Stimulated activated effector memory CD8-positive, alpha-beta T cell treated with anti-CD3 and anti-CD28 coated beads, Interleukin-12 subunit alpha, Interleukin-12 subunit beta, amount 100 ng/mL, for 72 hours (primary cell): ENCODE data around the gene PNMA8C.
"Not testable (repeated sequence)": the region's sequence is repeated elsewhere in the genome, so short reads cannot be mapped to it uniquely, and the experiment has no call there.

ENCODE experiments used
- ATAC-seq: fragments of 150-1000 bp; cut with Tn5 transposase; 2 replicates; pipeline ENCODE4 v1.10.0; 2021
- DNase-seq, 2 donors: peaks; one replicate each; pipeline ENCODE4 v3.0.0; 2021 to 2022; ENCODE audit warnings: low spot score in 2 of 2
- H3K27ac Mint-ChIP-seq: one replicate; pipeline ENCODE4 v1.8.0; 2022; ENCODE audit warnings: mild to moderate bottlenecking, mixed read lengths
- H3K36me3 Mint-ChIP-seq: one replicate; pipeline ENCODE4 v1.8.0; 2022; ENCODE audit warnings: mild to moderate bottlenecking, mixed read lengths
- H3K4me1 Mint-ChIP-seq: one replicate; pipeline ENCODE4 v1.8.0; 2022; ENCODE audit warnings: mixed read lengths
- H3K4me3 Mint-ChIP-seq: one replicate; pipeline ENCODE4 v1.8.0; 2022; ENCODE audit warnings: mild to moderate bottlenecking, mixed read lengths
- H3K9me3 Mint-ChIP-seq: one replicate; pipeline ENCODE4 v1.8.0; 2022; ENCODE audit warnings: mixed read lengths

The PNMA8C gene

DNA sequence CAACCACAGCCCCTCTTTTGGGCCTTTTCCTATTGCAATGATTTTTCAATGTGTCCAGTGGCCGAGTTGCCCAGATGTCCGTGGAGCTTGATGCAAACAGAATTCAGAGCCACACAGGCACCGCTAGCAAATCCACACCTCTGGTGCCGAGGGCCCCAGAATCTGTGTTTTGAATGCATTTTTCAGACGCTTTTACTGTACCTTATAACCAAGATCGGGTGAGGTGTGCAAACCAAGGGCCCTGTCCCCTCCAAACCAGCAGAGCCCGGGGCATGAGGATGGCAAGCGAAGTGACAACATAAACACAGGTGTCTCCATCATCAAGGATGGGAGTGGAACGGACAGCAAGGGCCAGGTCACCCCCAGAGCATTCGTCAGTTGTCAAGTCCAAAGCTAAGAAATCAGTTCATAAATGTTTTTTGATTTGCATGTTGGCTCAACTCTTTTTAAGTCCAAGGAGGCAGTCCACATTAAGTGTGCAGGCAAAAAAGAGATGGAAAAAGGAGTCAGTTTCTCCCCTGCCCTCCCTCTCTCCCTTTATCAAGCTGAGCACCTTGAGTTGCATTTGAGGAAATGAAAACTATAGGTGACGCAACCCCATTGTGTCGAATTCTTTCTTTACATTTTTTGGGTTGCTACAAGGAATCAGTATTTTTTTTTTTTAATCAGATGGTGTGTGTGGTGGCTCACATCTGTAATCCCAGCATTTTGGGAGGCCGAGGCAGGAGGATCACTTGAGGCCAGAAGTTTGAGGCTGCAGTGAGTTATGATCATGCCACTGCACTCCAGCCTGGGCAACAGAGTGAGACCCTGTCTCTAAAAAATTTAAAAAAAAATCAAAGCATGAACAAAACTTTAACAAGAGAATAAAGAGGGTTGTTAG is 18.3 kb downstream of the PNMA8C start:
- Mint-ChIP-seq H3K9me3 (no peaks in the 10 kb centered on the region), H3K4me3 (no peak overlapping the region), H3K27ac (no peak overlapping the region), H3K36me3 (no peaks in the 10 kb centered on the region), H3K4me1 (peaks cover 28% of the 10 kb centered on the region)
- DNase-seq, result no peak
- ATAC-seq, result no peak

DNA sequence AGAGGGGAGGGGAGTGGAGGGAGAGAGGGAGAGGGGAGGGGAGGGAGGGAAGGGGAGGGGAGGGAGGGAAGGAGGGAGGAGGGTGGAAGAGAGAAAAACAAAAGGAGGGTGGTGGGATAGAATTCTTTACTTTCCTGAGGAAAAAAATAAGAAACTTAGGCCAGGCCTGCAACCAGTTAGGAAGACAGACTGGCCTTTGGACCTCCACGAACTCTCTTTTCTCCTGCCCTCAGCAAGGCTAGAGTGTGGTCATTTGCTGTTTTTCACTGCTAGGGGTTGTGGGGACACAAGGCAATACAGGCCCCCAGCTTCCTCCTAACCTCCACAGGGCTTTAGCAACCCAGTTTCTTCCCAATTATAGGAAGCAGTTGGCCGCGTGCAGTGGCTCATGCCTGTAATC is 19.5 kb downstream of the PNMA8C start:
- peaks cover 35% of the 10 kb centered on the region for H3K4me1 Mint-ChIP-seq
- DNase-seq, result no peak
- H3K9me3 Mint-ChIP-seq, result no peaks in the 10 kb centered on the region
- no peak overlapping the region for H3K4me3 Mint-ChIP-seq
- no peaks in the 10 kb centered on the region for H3K36me3 Mint-ChIP-seq
- ATAC-seq, result no peak
- no peak overlapping the region for H3K27ac Mint-ChIP-seq

DNA sequence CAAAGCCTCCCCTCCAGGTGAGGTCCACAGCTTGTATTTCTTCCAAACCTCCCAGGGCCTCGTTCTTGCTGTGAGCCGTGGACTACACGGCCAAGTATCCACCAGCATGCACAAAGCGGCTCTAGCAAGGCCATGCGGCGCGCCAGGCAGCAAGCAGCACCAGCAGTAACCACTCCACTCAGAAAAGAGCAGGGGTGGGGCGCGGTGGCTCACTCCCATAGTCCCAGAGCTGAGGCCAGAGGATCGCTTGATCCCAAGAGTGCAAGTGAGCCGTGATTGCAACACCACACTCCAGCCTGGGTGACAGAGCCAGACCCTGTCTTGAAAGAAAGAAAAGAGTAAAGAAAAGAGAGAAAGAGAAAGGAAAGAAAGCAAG is 20.1 kb downstream of the PNMA8C start:
- Mint-ChIP-seq H3K9me3 (no peaks in the 10 kb centered on the region), H3K36me3 (no peaks in the 10 kb centered on the region), H3K4me1 (peaks cover 40% of the 10 kb centered on the region), H3K4me3 (no peak overlapping the region), H3K27ac (no peak overlapping the region)
- no peak for DNase-seq
- no peak for ATAC-seq

DNA sequence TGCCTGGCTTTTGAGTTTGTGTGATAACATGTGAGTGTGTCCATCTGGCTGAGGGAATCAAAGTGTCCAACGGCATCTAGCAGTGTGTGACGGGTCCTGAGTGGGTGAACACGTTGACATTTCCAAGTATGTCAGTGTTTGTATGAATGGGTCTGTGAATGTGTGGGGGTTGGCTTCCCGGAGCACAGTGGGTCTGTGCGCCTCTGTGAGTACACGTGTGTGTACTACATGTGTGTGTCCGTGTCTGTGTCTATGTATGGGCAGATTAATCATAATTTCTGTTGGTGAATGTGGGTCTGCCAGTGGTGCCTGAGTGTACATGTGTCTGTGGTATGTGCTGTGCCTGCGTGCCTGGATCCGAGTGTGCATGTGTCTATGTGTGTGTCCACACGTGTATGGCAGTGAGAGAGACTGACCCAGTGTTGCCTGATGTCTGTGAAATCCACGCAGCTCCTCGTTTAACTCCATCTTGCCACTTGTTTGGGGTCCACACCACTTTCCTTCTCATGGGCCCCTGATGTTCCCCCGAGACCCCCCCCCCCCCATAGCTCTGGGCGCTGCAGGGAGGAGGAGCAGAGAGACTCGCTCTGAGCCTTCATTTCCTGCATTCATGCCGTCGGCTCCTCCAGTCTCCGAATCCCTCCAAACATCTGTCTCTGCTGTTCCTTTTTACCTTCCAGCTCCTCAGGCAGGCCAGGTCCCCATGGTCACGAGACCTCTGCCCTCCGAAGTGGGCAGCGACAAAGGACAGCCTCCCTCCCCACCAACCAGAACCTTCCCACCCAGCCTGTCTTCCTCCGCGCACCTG is 20.7 kb downstream of the PNMA8C start:
- ATAC-seq (no peak), DNase-seq (no peak)
- Mint-ChIP-seq H3K4me1 (peaks cover 42% of the 10 kb centered on the region), H3K9me3 (no peaks in the 10 kb centered on the region), H3K36me3 (no peaks in the 10 kb centered on the region), H3K27ac (peak overlapping the region; percentile 30), H3K4me3 (no peak overlapping the region)

DNA sequence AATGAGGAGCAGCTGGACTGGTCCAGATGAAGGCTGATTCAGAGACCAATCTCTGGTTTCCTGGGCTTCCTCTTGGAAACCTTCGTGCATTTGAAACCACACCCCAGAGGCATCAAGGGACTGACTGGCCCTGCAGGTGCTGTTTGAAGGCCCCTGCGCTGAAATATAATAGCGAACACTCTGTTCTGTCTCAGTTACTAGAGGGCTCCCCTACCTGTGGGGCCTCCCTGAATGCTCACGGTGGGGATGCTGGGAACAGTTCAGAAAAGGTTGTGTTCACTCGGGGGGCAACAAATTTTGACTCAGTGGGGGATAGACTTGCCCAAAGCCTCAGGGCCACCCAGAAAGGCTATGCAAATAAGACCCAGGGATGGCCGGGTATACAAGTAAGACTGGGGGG is 21.8 kb downstream of the PNMA8C start:
- no peaks in the 10 kb centered on the region for H3K9me3 Mint-ChIP-seq
- no peak overlapping the region for H3K27ac Mint-ChIP-seq
- DNase-seq, result no peak
- H3K4me3 Mint-ChIP-seq, result no peak overlapping the region
- no peak for ATAC-seq
- peaks cover 32% of the 10 kb centered on the region for H3K4me1 Mint-ChIP-seq
- no peaks in the 10 kb centered on the region for H3K36me3 Mint-ChIP-seq

DNA sequence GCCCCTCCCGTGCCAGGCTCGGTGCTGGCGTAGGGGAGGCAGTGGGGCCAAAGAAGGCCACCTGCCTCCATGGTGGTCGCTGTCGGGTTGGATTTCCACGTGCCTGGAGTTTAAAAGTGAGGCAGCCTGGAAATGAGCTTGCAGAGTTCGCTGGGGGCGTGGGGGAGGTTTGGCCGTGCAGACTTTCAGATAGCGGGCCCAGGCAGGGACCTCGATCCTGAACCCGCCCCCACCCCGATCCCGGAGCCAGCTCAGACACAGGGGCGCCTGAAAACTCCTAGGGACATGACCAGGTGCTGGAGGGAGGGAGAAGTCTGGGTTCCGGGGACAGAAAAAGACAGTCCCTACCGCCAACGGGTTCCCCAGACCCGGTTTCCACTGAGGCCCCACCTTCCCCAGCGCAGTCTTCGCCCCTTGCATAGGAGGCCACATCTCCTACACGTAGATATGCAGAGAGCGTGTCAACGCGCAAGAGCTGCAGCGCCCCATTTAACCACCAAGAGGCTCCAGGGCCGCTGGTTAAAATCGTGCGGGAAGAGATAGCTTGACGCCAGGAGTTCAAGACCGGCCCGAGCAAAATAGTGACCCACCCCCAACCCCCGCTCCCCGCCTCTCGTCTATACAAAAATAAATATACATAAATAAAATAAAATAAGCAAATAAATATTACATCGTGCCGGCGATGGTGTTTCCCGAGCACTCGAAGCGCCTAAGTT is 23.8 kb downstream of the PNMA8C start:
- H3K4me3 Mint-ChIP-seq, result peak overlapping the region; percentile 69
- peaks cover 27% of the 10 kb centered on the region for H3K4me1 Mint-ChIP-seq
- no peak overlapping the region for H3K27ac Mint-ChIP-seq
- H3K9me3 Mint-ChIP-seq, result no peaks in the 10 kb centered on the region
- DNase-seq, result no peak
- H3K36me3 Mint-ChIP-seq, result no peaks in the 10 kb centered on the region
- peak; percentile 19 for ATAC-seq

DNA sequence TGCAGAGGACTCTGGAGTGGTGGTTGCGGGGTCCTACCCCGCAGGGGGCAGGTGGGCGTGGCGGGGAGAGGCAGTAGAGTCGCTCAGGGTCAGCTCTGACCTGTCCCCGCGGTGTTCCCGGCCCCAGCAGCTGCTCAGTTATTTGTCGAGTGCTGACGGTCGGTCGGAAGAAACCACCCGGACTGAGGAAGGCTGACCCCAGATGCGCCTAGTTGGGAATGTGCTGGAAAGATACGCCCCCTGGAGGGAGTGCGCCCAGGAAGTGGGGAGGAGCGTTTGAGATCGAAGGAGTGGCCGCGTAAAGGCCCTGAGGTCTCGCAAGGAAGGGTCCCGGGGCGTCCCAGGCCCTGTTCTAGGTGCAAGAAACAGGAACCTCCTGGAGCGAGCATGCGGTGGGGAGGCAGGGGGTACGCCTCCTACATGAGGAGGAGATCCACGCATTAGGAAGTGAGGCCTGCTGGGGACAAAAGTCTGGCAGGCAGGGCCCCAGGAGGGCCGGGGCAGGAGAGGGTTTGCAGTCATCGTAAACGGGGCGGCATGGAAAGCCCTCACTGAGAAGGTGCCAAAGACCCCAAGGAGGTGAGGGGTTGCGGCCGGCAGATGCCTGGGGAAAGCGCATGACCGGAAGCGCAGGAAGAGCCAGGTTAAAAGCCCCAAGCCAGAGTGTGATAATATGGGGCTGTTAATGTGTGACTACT is 24.5 kb downstream of the PNMA8C start:
- DNase-seq (no peak), ATAC-seq (peak; percentile 25)
- Mint-ChIP-seq H3K9me3 (no peaks in the 10 kb centered on the region), H3K36me3 (no peaks in the 10 kb centered on the region), H3K4me3 (peak overlapping the region; percentile 69), H3K27ac (no peak overlapping the region), H3K4me1 (peaks cover 27% of the 10 kb centered on the region)

DNA sequence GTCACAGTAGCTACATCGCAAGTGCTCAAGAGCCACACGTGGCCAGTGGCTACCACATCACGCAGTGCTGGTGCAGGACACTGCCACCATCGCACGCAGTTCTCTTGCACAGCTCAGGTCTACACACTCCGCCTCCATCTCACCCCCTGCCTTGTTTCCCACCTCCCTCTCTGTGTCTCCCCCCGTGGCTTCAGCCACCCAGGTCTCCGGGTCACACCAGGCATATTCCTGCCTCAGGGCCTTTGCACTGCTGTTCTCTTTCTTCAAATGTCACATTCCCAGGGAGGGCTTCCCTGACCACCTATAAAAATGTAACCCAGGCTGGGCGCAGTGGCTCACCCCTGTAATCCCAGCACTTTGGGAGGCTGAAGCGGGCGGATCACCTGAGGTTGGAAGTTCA is 26.0 kb downstream of the PNMA8C start:
- Mint-ChIP-seq H3K9me3 (no peaks in the 10 kb centered on the region), H3K27ac (no peak overlapping the region), H3K36me3 (no peaks in the 10 kb centered on the region), H3K4me3 (no peak overlapping the region), H3K4me1 (peaks cover 14% of the 10 kb centered on the region)
- DNase-seq (no peak), ATAC-seq (no peak)

DNA sequence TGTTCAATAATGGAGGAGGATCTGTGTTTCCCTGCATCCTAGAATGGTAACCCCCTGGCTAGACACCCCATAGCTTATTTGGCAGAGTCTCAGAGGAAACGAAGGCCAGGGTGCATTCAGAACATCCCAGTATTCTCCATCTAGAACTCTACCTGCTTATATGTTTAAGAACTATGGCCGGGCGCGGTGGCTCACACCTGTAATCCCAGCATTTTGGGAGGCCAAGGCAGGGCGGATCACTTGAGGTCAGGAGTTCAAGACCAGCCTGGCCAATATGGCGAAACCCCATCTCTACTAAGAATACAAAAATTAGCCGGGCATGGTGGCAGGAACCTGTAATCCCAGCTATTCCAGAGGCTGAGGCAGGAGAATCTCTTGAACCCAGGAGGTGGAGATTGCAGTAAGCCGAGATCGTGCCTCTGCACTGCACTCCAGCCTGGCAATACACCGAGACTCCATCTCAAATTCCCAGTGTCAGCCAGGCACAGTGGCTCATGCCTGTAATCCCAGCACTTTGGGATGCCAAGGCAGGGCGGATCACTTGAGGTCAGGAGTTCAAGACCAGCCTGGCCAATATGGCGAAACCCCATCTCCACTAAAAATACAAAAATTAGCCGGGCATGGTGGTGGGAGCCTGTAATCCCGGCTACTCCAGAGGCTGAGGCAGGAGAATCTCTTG is 30.8 kb downstream of the PNMA8C start:
- not testable (repeated sequence) for H3K4me3 Mint-ChIP-seq, H3K36me3 Mint-ChIP-seq, ATAC-seq, H3K4me1 Mint-ChIP-seq, H3K27ac Mint-ChIP-seq, H3K9me3 Mint-ChIP-seq, DNase-seq

DNA sequence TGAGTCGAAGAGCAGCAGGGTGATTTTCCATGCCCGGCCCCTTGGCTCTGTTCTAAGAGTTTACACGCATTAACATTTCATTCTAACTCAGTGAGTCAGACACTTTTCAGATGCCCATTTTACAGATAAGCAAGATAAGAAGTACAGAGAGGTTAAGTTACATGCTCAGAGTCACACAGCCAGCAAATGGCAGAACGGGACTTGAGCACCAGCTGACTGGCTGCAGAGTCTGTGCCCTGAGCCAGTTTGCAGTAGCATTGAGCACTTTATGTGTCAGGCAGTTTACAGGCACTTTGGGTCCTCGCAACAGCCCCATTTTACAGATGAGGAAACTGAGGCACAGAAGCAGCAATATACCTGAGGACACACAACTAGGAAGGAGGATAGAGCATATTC is 34.3 kb downstream of the PNMA8C start:
- no peak for DNase-seq
- no peak for ATAC-seq
- peaks cover 5% of the 10 kb centered on the region for H3K4me1 Mint-ChIP-seq

DNA sequence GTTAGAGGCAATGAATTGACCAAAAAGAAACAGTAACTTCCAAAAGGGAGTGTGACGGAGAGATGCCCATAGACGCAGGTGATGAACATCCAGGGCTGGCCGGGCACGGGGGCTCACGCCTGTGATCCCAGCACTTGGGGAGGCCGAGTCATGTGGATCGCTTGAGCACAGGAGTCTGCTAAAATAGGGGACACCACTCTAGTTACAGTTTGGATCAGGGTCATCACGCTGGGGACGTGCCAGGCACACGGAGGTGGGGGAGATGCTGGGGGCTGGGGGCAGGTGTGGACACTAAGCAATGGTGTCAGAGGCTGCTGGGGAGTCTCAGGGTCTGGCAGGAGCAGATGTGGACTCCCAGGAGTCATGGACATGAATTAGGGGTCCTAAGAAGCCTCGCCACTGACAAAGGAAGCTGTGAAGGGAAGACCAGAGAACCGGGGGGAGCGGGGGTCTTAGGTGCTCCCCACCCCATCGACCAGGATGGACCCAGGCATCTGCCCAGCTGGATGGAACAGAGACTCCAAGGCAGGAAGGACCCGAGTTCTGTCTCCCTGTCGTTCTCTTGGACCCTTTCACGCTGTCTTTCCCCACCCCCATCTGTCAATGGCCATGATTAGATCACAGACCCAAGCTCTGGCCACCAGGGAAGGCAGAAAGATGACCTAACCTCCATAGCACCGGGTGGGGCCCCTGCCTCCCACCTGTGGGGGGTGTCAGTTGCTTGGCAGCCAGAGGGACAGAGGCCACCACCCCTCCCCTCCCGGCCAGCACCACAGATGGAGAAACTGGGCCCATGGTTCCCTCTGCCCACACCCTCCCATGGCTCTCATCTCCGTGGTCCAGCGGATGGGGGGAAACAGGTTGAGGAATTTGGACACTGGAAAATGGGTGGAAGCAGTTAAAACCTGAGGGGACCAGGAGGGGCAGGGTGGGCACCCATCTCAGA is 35.0 kb downstream of the PNMA8C start:
- peaks cover 40% of the 10 kb centered on the region for H3K36me3 Mint-ChIP-seq
- ATAC-seq (no peak), DNase-seq (no peak)
- no peaks in the 10 kb centered on the region for H3K9me3 Mint-ChIP-seq
- H3K4me3 Mint-ChIP-seq, result no peak overlapping the region
- H3K4me1 Mint-ChIP-seq, result peaks cover 5% of the 10 kb centered on the region
- peak overlapping the region; percentile 33 for H3K27ac Mint-ChIP-seq

More for the DNA sequence above, 34.3 kb downstream of the PNMA8C start:
- no peak overlapping the region for H3K27ac Mint-ChIP-seq
- H3K4me3 Mint-ChIP-seq, result no peak overlapping the region
- H3K9me3 Mint-ChIP-seq, result no peaks in the 10 kb centered on the region
- H3K36me3 Mint-ChIP-seq, result peaks cover 34% of the 10 kb centered on the region

DNA sequence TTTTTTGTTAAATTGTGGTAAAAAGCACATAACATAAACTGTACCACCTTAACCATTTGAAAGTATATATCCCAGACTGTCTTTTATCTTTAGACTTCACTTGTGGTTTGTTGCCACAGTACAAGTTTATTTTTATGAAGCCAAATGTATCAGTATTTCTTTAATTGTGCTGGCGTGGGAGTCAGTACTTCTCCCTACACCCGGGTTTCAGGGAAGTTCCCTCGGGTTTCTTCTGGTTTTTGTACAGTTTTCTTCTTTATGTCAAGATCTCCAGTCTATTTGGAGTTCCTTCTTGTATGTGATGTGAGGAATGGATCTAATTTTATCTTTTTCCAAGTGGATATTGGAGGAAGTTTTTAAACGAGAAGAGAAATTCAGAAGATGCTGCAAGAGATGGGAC is 35.9 kb downstream of the PNMA8C start:
- Mint-ChIP-seq H3K4me3 (no peak overlapping the region), H3K36me3 (peaks cover 49% of the 10 kb centered on the region), H3K27ac (peak overlapping the region; percentile 33), H3K4me1 (peaks cover 5% of the 10 kb centered on the region), H3K9me3 (no peaks in the 10 kb centered on the region)
- ATAC-seq, result no peak
- no peak for DNase-seq

DNA sequence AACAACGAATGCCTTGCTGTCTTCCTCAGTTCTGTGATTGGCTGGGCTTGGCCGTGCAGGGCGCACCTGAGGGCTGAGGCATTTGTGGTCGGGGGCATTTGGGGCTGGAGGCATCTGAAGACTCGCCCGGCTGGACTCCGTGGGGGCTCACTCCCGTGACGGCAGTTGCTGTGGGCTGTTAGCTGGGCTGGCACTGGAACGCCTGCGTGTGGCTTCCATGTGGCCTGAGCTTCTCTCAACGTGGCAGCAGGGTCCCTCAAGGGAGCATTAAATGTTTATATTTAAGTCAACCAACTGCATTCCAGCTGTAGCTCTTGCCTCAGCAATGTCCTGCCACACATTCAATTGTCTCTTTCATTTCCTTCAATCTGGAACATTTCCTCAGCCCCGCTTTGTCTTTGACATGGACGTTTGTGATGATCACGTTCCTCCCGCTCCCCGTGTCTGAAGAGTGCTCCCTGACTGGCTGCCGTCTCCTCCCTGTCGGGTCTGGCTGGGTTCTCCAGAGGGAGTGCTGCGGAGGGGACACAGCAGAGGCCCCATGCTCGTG is 36.4 kb downstream of the PNMA8C start:
- ATAC-seq (no peak), DNase-seq (no peak)
- Mint-ChIP-seq H3K36me3 (peaks cover 54% of the 10 kb centered on the region), H3K4me1 (peaks cover 5% of the 10 kb centered on the region), H3K9me3 (no peaks in the 10 kb centered on the region), H3K27ac (peak overlapping the region; percentile 33), H3K4me3 (no peak overlapping the region)
